Measurements from ENCODE around the gene FAM50A. TPM values are rescaled to one million over a fixed set of nuclear protein-coding genes. Genes with fewer than 3 reads are reported as not detected.

The FAM50A gene
- polyA plus RNA-seq, 2 donors: 37.5 to 46.6 TPM

GRCh38 chrX:154445776-154446175 is 1.8 kb downstream of the FAM50A start:
- 91 to 95% methylated on average over 16 of the region's 16 CpGs for WGBS, 2 donors
- peaks cover 7 to 8% of the 10 kb centered on the region in 2 donors for H3K4me1 ChIP-seq (ENCODE audit: control insufficient read depth in 2 of 2, insufficient read depth in 2 of 2, low read length in 1 of 2)
- H3K27ac ChIP-seq (ENCODE audit: low read depth in 2 of 2, low read length in 1 of 2): no peak overlapping the region
- H3K4me3 ChIP-seq (ENCODE audit: low read depth in 1 of 2, low read length in 2 of 2): no peak overlapping the region
- no peaks in the 10 kb centered on the region for H3K9me3 ChIP-seq (ENCODE audit: control insufficient read depth in 2 of 2, insufficient read depth in 1 of 2, low read depth in 1 of 2, low read length in 1 of 2)
- no peaks in the 10 kb centered on the region for H3K27me3 ChIP-seq (ENCODE audit: control insufficient read depth in 1 of 2, insufficient read depth in 2 of 2, low read length in 2 of 2)
- peaks cover 0 to 25% of the 10 kb centered on the region in 2 donors for H3K36me3 ChIP-seq (ENCODE audit: control insufficient read depth in 2 of 2, insufficient read depth in 2 of 2, low read length in 1 of 2)

DNA sequence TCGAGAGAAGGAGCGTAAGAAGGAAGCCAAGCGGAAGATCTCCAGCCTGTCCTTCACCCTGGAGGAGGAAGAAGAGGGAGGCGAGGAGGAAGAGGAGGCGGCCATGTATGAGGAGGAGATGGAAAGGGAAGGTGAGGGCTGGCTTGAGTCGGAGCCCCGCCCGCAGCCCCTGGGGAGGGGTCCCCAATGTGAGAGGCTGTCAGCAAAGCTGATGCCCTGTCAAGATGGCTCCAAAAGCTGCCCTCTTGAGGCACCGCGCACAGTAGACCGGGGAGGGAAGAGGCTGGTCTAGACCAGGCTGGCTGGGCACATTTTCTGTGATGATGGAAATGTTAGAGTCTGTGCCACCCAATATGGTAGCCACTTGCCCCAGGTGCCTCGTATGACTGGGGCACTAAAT is 2.5 kb downstream of the FAM50A start:
- 87 to 96% methylated on average over 12 of the region's 12 CpGs for WGBS, 2 donors
- Histone ChIP-seq H3K36me3 (ENCODE audit: control insufficient read depth in 2 of 2, insufficient read depth in 2 of 2, low read length in 1 of 2) (peaks cover 0 to 24% of the 10 kb centered on the region in 2 donors), H3K27ac (ENCODE audit: low read depth in 2 of 2, low read length in 1 of 2) (no peak overlapping the region)

GRCh38 chrX:154448484-154448883 is 4.5 kb downstream of the FAM50A start:
- H3K4me3 ChIP-seq (ENCODE audit: low read depth in 1 of 2, low read length in 2 of 2): no peak overlapping the region
- no peaks in the 10 kb centered on the region for H3K9me3 ChIP-seq (ENCODE audit: control insufficient read depth in 2 of 2, insufficient read depth in 1 of 2, low read depth in 1 of 2, low read length in 1 of 2)
- peaks cover 0 to 17% of the 10 kb centered on the region in 2 donors for H3K36me3 ChIP-seq (ENCODE audit: control insufficient read depth in 2 of 2, insufficient read depth in 2 of 2, low read length in 1 of 2)
- H3K4me1 ChIP-seq (ENCODE audit: control insufficient read depth in 2 of 2, insufficient read depth in 2 of 2, low read length in 1 of 2): peaks cover 3 to 6% of the 10 kb centered on the region in 2 donors
- no peaks in the 10 kb centered on the region for H3K27me3 ChIP-seq (ENCODE audit: control insufficient read depth in 1 of 2, insufficient read depth in 2 of 2, low read length in 2 of 2)
- no peak overlapping the region for H3K27ac ChIP-seq (ENCODE audit: low read depth in 2 of 2, low read length in 1 of 2)
- 92 to 93% methylated on average over 14 of the region's 14 CpGs for WGBS, 2 donors

More for the DNA sequence above, 2.5 kb downstream of the FAM50A start:
- Histone ChIP-seq H3K4me3 (ENCODE audit: low read depth in 1 of 2, low read length in 2 of 2) (no peak overlapping the region), H3K27me3 (ENCODE audit: control insufficient read depth in 1 of 2, insufficient read depth in 2 of 2, low read length in 2 of 2) (no peaks in the 10 kb centered on the region), H3K4me1 (ENCODE audit: control insufficient read depth in 2 of 2, insufficient read depth in 2 of 2, low read length in 1 of 2) (peaks cover 7 to 8% of the 10 kb centered on the region in 2 donors), H3K9me3 (ENCODE audit: control insufficient read depth in 2 of 2, insufficient read depth in 1 of 2, low read depth in 1 of 2, low read length in 1 of 2) (no peaks in the 10 kb centered on the region)

GRCh38 chrX:154449618-154450017 is 5.7 kb downstream of the FAM50A start:
- peaks cover 2 to 4% of the 10 kb centered on the region in 2 donors for H3K4me1 ChIP-seq (ENCODE audit: control insufficient read depth in 2 of 2, insufficient read depth in 2 of 2, low read length in 1 of 2)
- peaks cover 0 to 17% of the 10 kb centered on the region in 2 donors for H3K36me3 ChIP-seq (ENCODE audit: control insufficient read depth in 2 of 2, insufficient read depth in 2 of 2, low read length in 1 of 2)
- no peaks in the 10 kb centered on the region for H3K27me3 ChIP-seq (ENCODE audit: control insufficient read depth in 1 of 2, insufficient read depth in 2 of 2, low read length in 2 of 2)
- no peak overlapping the region for H3K4me3 ChIP-seq (ENCODE audit: low read depth in 1 of 2, low read length in 2 of 2)
- no peak overlapping the region for H3K27ac ChIP-seq (ENCODE audit: low read depth in 2 of 2, low read length in 1 of 2)
- H3K9me3 ChIP-seq (ENCODE audit: control insufficient read depth in 2 of 2, insufficient read depth in 1 of 2, low read depth in 1 of 2, low read length in 1 of 2): no peaks in the 10 kb centered on the region
- 95 to 96% methylated on average over 18 of the region's 18 CpGs for WGBS, 2 donors

- H3K36me3 ChIP-seq (ENCODE audit: control insufficient read depth in 2 of 2, insufficient read depth in 2 of 2, low read length in 1 of 2): peaks cover 0 to 17% of the 10 kb centered on the region in 2 donors
- whole genome bisulfite sequencing, 2 donors: 91 to 95% methylated on average over 17 of the region's 17 CpGs
Observed at GRCh38 chrX:154450312-154450711, 6.4 kb downstream of the FAM50A start.

DNA sequence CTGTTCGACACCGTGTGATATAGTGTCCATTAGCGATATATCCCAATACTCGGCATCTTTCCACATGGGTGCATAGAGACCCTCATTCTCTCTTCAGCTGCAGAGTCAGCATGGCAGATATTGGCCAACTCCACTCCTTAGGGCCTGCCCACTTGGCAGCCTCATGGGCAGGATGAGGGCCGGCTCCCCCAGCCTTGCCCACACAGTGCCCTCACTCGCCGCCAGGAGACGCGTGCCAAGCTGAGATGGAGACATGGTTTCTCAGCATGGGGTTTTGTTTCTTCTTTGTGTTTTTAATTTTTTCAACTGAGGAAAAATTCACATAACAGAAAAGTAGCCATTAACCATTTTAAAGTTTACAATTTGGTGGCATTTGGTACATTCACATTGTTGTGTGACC is 8.9 kb downstream of the FAM50A start:
- no peaks in the 10 kb centered on the region for H3K27me3 ChIP-seq (ENCODE audit: control insufficient read depth in 1 of 2, insufficient read depth in 2 of 2, low read length in 2 of 2)
- peaks cover 0 to 17% of the 10 kb centered on the region in 2 donors for H3K36me3 ChIP-seq (ENCODE audit: control insufficient read depth in 2 of 2, insufficient read depth in 2 of 2, low read length in 1 of 2)
- no peaks in the 10 kb centered on the region for H3K9me3 ChIP-seq (ENCODE audit: control insufficient read depth in 2 of 2, insufficient read depth in 1 of 2, low read depth in 1 of 2, low read length in 1 of 2)
- 82 to 91% methylated on average over 9 of the region's 9 CpGs for WGBS, 2 donors
- no peak overlapping the region for H3K4me3 ChIP-seq (ENCODE audit: low read depth in 1 of 2, low read length in 2 of 2)
- H3K27ac ChIP-seq (ENCODE audit: low read depth in 2 of 2, low read length in 1 of 2): no peak overlapping the region
- H3K4me1 ChIP-seq (ENCODE audit: control insufficient read depth in 2 of 2, insufficient read depth in 2 of 2, low read length in 1 of 2): no peaks in the 10 kb centered on the region

More at GRCh38 chrX:154450312-154450711, 6.4 kb downstream of the FAM50A start:
- no peak overlapping the region for H3K4me3 ChIP-seq (ENCODE audit: low read depth in 1 of 2, low read length in 2 of 2)
- H3K27me3 ChIP-seq (ENCODE audit: control insufficient read depth in 1 of 2, insufficient read depth in 2 of 2, low read length in 2 of 2): no peaks in the 10 kb centered on the region
- H3K9me3 ChIP-seq (ENCODE audit: control insufficient read depth in 2 of 2, insufficient read depth in 1 of 2, low read depth in 1 of 2, low read length in 1 of 2): no peaks in the 10 kb centered on the region
- H3K27ac ChIP-seq (ENCODE audit: low read depth in 2 of 2, low read length in 1 of 2): no peak overlapping the region
- no peaks in the 10 kb centered on the region for H3K4me1 ChIP-seq (ENCODE audit: control insufficient read depth in 2 of 2, insufficient read depth in 2 of 2, low read length in 1 of 2)

DNA sequence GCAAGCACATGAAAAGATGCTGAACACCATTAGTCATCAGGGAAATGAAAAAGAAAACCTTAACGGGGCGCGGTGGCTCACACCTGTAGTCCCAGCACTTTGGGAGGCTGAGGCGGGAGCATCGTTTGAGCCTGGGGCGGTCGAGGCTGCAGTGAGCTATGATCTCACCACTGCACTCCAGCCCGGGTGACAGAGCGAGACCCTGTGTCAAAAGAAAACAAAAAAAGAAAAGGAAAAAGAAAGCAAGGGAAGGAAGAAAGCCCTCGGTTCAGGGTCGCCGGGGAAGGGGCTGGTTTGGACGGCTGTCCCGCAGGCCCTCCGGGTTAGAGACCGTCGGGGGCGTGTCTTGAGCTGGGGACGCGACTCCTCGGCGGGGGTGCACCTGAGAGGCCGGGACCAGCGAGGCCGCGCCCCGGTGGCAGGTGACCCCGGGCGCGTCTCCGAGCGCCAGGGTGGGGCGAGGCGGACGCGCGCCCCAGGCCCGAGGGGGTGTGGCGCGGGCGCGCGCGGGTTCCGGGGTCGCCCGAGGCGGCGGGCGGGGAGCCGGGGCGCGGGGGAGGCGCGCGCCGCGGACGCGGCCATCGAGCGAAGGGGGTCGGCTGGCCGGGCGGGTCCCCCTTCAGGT is 13.7 kb downstream of the FAM50A start:
- peaks cover 0 to 14% of the 10 kb centered on the region in 2 donors for H3K36me3 ChIP-seq (ENCODE audit: control insufficient read depth in 2 of 2, insufficient read depth in 2 of 2, low read length in 1 of 2)

DNA sequence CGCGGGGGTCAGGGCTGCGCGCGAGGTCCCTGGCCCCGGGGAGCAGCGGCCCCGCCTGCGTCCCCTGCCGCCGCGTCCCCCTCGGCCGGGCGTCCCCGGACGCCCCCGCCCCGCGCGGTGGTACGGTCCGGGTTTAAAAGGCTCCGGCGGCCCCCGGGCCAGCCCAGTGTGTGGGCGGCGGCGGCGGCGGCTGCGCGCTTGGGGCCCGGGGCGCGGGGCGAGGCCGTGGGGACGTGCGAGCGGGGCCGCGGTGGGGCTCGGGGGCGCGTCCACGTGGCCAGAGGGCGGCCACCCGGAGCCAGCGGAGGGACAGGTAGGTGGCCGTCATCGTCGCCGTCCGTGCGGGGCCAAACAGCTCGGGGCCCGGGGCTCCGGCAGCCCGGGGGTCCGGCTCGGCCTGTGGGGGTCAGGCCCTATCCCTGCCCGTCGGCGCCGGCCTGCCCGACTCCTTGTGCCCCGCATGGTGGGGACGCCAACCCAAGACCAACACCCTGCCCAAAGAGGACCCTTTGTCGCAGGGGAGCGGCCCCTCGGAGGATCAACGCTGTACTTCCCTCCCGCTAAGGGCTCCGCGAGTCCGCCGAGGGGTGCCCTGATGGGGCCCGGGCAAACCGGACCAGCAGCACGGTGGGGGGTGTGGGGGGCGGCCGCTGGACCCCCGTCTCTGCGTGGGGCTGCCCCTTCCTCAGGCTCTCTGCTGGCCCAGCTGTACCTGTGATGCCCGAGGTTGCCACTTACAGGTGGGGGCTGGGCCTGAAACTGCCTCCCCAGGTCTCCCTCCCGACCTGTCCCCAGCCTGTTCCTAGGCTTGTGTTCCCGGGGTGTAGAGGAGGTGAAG is 14.4 kb downstream of the FAM50A start, which contains the start of gene PLXNA3:
PLXNA3 (plus strand) TSS at position 166 of the 838 bp plus-strand sequence. CDS start 1,903 bp downstream, outside the sequence.
- Histone ChIP-seq H3K27ac (ENCODE audit: low read depth in 2 of 2, low read length in 1 of 2) (peak within 1 kb of the TSS; percentile 72 to 73), H3K27me3 (ENCODE audit: control insufficient read depth in 1 of 2, insufficient read depth in 2 of 2, low read length in 2 of 2) (no peaks in the 10 kb centered on the region), H3K4me3 (ENCODE audit: low read depth in 1 of 2, low read length in 2 of 2) (peak within 1 kb of the TSS; percentile 49 to 67), H3K4me1 (ENCODE audit: control insufficient read depth in 2 of 2, insufficient read depth in 2 of 2, low read length in 1 of 2) (peaks cover 0 to 11% of the 10 kb centered on the region in 2 donors), H3K9me3 (ENCODE audit: control insufficient read depth in 2 of 2, insufficient read depth in 1 of 2, low read depth in 1 of 2, low read length in 1 of 2) (peaks cover 0 to 4% of the 10 kb centered on the region in 2 donors), H3K36me3 (ENCODE audit: control insufficient read depth in 2 of 2, insufficient read depth in 2 of 2, low read length in 1 of 2) (peaks cover 0 to 18% of the 10 kb centered on the region in 2 donors)
- 1 to 37% methylated on average over 61 to 88 of the region's 88 CpGs for WGBS, 2 donors

More for the DNA sequence above, 13.7 kb downstream of the FAM50A start:
- Histone ChIP-seq H3K27me3 (ENCODE audit: control insufficient read depth in 1 of 2, insufficient read depth in 2 of 2, low read length in 2 of 2) (no peaks in the 10 kb centered on the region), H3K4me3 (ENCODE audit: low read depth in 1 of 2, low read length in 2 of 2) (peak overlapping the region; percentile 49 to 67), H3K4me1 (ENCODE audit: control insufficient read depth in 2 of 2, insufficient read depth in 2 of 2, low read length in 1 of 2) (peaks cover 0 to 11% of the 10 kb centered on the region in 2 donors), H3K27ac (ENCODE audit: low read depth in 2 of 2, low read length in 1 of 2) (peak overlapping the region; percentile 72 to 73), H3K9me3 (ENCODE audit: control insufficient read depth in 2 of 2, insufficient read depth in 1 of 2, low read depth in 1 of 2, low read length in 1 of 2) (peaks cover 0 to 4% of the 10 kb centered on the region in 2 donors)
- WGBS, 2 donors: 2 to 31% methylated on average over 18 to 65 of the region's 65 CpGs

GRCh38 chrX:154458954-154459778 is 15.2 kb downstream of the FAM50A start:
- WGBS, 2 donors: 22 to 44% methylated on average over 14 to 15 of the region's 15 CpGs
- Histone ChIP-seq H3K4me3 (ENCODE audit: low read depth in 1 of 2, low read length in 2 of 2) (peak overlapping the region; percentile 49 to 67), H3K4me1 (ENCODE audit: control insufficient read depth in 2 of 2, insufficient read depth in 2 of 2, low read length in 1 of 2) (peaks cover 0 to 11% of the 10 kb centered on the region in 2 donors), H3K27ac (ENCODE audit: low read depth in 2 of 2, low read length in 1 of 2) (peak overlapping the region in 1 of 2 donors; percentile 6), H3K9me3 (ENCODE audit: control insufficient read depth in 2 of 2, insufficient read depth in 1 of 2, low read depth in 1 of 2, low read length in 1 of 2) (peaks cover 0 to 6% of the 10 kb centered on the region in 2 donors), H3K36me3 (ENCODE audit: control insufficient read depth in 2 of 2, insufficient read depth in 2 of 2, low read length in 1 of 2) (peaks cover 0 to 22% of the 10 kb centered on the region in 2 donors), H3K27me3 (ENCODE audit: control insufficient read depth in 1 of 2, insufficient read depth in 2 of 2, low read length in 2 of 2) (no peaks in the 10 kb centered on the region)
